ENCODE results near the gene PITPNM1.

- TF ChIP-seq EZH2 (IDR thresholded peaks at IDR 0.05): no peak
- no peak for TF ChIP-seq POLR2AphosphoS5 (IDR thresholded peaks at IDR 0.05; ENCODE audit: borderline replicate concordance, low read depth, low read length)
These were observed 25.1 kb upstream of the PITPNM1 start for GRCh38 chr11:67530282-67530592.

Data from SK-N-MC (cell line).